Heart left ventricle (tissue), 13 donors: Measurements from ENCODE around the gene C12orf43.
"Not testable (repeated sequence)": the region's sequence is repeated elsewhere in the genome, so short reads cannot be mapped to it uniquely, and the experiment has no call there.

Experiments
- CTCF ChIP-seq, 12 donors: fragments of 200-600 bp; sonication (generic) in 4 of 12; IDR thresholded peaks; one replicate each; pipeline versions ENCODE4 v1.5.0 to v1.8.0; 2018 to 2022; ENCODE audit warnings: antibody characterized with exemption in 12 of 12, mild to moderate bottlenecking in 5 of 12
- POLR2A ChIP-seq, 2 donors: fragments of 450-650 bp; IDR thresholded peaks; one replicate each; pipeline ENCODE4 v1.6.1; 2017; ENCODE audit warnings: antibody characterized with exemption in 2 of 2, mild to moderate bottlenecking in 2 of 2, moderate library complexity in 2 of 2
- donor health status: ischemic (EF 13 %, LVEDD 7.1; RV severe dilation, severe dysfunction).
- donor health status: DM: no; HTN: yes; CAD: no.
- donor health status: DM: no; HTN: no; CAD: no.
- donor health status: ischemic (EF 25% LVEDD 6.9; RV normal size, moderate dysfunction).
- donor health status: ischemic (EF 25% LVEDD 5.7; RV mildly dilated, moderate dysfunction).
- donor health status: ischemic (EF 35%, LVEDD 5.7; RV mildly dilated, moderate dysfunction).
- donor health status: nonischemic (EF 11% LVEDD 7.7; RV severe dilation, severe dysfunction).
- donor health status: DM: yes; HTN: yes; CAD: no.
- donor health status: PGD.
- donor health status: ischemic (EF 29% LVEDD 5.4; RV normal size, mild dysfunction).
- donor health status: nonischemic (EF 23%, LVEDD 6.1; RV moderate dilation, normal function).

- not testable (repeated sequence) for TF ChIP-seq CTCF, POLR2A (IDR thresholded peaks at IDR 0.05)
These were observed 48.3 kb upstream of the C12orf43 start for GRCh38 chr12:121064586-121064985.
